ENCODE data around the gene LRRC47. TPM values are rescaled to one million over a fixed set of nuclear protein-coding genes. Genes with fewer than 3 reads are reported as not detected.

The LRRC47 gene
- polyA plus RNA-seq, 1 donor, result 65.1 TPM

DNA sequence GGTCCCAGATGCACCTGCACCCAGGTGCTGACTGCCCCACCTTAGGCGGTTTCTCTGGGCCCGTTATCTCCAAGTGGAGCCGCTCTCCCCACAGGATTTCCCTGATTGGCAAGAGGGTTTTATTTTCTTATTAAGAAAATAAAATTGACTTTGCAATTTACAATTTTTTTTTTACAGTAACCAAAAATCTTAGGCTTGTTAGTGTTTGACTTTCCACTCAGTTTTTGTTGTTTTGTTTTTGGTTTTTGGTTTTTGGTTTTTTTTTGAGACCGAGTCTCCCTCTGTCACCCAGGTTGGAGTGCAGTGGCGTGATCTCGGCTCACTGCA, 48.8 kb downstream of the LRRC47 start:
- DNase-seq, result no peak

DNA sequence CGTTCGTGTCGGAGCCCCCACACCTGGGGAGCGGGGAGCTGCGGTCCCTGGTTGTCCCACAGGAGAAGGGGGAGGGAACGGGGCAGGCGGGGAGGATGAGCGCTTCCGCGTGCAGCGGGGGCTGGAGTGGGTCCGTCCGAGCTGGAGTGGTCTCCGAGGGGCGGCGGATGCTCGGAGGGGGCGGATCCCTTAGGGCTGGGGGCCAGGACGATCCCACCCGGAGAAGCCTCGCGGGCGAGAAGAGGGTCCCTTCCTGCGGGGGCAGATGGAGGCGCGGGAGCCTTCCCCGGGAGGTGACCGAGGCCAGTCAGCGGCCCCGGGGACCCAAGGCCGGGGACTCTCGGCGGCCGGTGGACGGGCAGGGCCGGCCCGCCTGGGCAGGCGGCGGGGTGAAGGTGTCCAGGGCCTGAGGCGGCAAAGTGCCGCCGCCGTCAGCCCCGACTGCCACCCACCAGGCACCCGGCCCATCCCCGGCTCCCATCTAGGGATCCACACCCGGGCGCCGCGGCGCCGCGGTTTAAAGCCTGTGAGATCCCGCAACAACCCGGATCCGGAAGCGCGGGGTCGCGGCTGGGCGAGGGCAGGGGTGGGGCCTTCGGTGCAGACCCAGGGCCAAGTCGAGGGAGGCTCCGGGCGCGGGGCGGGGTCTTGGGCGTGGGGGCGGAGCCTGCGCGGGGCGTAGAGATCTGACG, 49.3 kb downstream of the LRRC47 start:
- DNase-seq, result peak; percentile 81

DNA sequence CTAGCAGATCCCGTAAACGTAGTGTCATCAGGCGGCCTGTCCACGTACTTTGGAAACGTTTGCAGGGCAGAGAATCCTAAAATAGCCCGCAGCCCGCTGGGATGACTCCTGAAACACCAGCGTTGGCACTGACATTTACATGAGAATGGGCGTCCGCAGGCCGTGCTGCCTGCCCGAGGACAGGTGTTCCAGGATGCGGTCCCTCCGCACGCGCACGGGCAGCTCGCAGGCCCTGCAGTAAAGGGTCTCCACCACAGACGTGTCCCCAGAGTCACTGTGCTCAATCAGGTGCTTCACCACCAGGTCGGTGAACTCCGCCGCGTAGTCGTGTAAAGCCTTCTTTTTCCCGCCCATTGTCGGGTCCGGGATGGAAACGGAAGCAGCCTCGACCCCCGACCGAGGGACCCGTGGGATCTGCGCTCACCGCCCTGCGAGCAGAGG, 49.9 kb downstream of the LRRC47 start:
- DNase-seq, result no peak

DNA sequence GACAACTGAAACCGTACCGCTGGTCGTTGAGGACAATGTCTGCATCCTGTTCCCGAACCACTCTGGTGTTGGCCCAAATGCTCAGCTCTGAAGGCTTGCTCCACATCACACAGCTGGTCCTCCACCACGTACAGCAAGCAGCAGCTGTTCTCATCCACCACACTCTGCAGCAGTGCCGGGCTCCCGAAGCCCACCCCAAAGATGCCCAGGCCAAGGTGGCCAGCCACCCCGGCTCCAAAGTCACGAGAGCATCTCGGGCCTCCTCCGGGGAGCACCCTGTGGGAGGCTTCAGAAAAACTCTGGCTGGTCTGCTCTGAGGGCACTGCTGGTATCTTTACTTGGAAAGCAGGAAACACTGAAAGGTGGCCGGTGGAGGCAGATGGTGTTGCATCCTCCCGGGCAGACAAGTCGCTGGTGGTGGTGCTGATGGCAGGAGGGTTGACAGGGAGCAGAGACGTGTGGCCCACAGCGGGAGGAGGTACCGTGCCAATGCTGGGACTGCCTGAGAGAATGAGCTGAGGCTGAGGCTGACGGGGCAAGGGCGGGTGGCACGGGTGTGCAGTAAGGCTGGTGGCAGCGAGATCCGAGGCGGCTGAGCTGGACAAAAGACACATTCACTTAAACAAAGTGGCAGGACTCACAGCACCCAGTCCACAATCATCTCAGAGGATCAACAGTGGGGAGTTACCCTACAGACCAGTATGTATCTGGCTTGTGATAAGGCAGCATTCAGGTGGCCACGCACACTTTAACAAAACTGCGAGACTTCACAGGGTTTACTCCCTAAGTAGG, 50.5 kb downstream of the LRRC47 start:
- no peak for DNase-seq

DNA sequence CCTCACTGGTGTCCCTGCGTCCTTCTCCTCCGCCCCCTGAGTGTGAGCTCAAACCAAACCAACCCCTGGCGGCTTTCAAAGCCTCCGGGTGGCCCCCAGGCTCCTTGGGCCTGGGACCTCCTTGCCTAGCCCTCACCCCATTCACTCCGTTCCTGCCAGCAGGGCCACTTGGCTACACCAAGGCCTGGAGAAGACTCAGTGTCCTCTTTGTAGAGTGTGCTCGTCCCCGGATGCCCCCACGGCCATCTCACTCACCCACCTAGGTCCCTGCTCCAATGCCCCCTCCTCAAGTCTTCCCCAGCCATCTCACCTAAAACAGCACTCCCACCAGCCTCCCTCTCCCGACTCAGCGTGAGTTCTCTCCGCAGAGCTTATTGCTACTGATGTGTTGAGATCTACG, 51.2 kb downstream of the LRRC47 start:
- DNase-seq, result no peak

DNA sequence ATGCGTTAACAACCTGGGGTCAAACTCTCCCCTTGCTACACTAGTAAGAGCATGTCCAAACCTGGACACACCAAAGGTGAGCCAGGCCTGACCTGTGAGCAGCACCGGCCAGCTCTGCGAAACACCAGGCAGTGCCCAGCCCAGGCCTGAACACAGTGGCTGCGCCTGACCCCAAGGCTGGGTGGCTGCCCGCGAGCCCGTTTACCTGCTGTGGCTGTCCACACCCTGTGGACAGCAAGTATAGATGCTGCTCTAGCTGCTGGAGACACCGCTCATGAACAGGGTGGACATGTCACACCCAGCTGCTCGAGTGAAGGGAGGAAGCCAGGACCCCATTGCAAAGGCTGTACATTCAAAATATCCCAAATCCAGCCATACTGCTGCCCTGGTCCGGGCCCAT, 51.7 kb downstream of the LRRC47 start:
- no peak for DNase-seq

DNA sequence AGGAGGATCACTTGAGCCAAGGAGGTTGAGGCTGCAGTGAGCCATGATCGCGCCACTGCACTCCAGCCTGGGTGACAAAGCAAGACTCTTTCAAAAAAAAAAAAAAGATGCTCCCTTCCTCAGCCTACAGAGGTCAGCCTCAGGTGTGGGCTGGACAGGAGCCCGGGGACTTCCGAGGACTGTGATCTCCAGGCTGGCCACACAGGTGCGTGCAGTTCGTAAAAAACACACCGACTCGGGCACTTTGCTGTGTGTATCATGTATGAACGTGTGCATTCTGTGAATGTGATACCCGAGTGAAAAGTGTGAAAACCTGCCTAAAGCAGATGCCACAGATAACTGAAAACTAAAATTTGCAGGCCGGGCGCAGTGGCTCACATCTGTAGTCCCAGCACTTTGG, 52.5 kb downstream of the LRRC47 start:
- no peak for DNase-seq

DNA sequence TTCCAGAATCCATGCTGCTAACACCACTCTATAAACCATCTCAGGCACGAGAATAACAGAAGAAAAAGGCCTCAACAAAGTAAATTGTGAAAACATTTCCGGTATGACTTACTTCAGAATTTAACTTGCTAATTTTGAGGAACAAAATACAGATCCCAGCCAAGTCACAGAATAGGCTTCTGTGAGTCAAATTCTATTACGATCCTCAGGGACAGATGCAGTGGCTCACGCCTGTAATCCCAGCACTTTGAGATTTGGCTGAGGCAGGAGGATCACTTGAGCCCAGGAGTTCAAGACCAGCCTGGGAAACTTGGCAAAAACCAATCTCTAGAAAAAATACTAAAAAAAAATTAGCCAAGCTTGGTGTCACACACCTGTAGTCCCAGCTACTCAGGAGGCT, 52.9 kb downstream of the LRRC47 start:
- DNase-seq, result no peak

DNA sequence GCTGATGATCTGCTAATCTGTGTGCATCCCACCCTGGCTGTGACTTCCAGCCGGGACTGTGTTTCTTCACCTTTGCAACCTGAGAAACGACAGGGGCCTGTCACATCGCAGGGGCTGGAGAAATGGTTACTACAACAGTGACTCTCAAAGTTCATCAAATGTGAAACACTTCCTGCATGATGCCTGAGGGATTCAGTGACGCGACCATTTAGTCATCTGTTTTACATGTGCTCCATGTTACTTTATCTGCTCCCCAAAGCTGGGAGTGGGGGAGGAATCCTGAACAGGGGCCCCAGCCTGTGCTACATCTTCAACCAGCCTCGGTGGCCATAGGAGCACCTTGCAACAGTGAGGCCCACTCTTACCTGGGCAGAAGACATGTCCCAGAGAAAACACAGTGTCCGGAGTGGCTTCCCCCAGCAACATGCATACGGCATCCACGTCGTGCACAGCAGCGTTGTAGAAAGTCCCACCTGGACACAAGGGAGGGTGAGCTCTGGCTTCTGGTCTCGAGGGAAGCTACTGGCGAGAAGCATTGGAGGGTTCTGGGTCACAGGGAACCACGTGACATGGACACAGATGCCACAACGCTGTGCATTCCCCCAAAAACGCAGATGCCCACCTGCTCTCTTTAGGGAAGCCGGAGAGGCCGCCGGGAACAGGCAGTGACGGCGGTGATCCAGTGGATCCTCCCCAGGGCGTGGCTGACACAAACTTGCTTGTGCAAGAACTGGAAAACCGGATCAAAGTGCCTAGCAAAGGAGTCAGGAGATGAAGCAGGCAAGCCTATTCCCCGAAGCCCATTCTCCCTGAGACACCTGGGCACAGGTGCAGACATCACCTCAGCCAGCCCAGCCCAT, 53.6 kb downstream of the LRRC47 start:
- no peak for DNase-seq

DNA sequence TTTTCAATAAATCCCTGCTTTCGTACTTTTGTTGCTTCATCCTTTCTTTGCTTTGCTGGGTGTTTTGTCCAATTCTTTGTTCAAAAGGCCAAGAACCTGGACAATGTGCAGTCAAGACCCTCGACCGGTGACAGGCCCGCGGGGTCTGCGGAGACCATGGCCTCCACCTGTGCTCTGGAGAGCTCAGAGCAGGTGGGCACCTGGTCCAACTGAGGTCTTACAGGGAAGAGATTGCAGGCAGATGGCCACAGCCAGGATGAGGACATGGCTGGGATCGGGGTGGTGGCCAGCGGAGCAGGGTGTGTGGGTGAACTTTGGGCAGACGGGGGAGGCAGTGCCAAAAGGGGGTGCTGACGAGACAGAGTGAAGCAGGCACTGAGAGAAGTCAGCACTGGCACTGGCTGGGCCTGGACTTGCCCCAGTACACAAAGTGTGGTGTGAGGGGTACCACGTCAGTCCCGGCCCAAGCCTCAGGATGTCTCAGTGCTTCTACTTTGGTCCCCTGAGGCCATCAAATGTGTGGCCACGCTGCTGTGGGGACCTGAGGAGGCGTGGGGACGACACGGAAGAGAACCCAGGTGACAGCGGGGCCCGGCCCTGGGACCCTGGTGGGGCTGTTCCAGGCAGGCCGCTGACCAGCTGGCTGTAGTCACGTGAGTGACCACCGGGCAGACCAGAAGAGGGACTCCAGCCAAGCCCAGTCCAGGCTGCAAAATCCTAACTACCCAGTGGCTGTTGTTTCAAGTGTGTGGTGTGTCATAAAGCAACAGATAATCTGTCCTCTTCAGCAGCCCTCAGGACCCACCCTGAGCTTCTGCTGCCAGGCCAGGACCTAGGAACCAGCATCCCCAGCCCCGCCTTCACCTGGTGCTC, 54.5 kb downstream of the LRRC47 start:
- no peak for DNase-seq

DNA sequence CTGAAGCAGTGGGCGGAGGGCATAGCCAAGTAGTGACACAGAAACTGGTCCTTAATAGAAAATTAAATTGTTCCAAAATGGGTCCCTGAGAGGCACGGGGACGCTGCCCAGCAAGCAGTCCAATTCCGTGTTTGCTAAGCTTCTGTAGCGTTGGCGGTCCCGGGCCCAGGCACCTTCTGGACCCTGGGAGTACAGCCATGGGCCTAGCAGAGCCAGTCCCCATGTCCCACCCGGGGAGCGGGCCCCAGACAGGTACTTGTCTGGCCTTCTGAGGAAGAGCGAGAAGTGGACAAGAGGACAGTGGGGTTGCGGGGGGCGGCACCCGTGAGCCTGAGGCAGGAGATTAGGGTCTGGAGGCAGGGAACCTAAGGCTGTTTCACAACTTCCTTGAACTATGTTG, 55.5 kb downstream of the LRRC47 start:
- no peak for DNase-seq

DNA sequence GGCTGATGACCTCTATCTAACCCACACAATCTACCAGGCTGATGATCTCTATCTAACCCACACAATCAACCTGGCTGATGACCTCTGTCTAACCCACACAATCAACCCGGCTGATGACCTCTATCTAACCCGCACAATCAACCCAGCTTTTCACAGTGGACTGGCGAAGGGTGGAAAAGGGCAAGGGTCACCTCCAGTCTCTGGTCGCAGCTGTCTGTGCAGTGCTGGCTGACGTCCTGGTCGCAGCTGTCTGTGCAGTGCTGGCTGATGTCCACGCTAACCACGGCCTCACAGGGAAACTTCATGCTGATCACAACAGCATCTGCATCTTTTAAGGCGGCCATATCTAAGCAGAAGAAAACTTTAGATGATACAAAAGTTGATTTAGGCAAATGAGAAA, 56.3 kb downstream of the LRRC47 start:
- no peak for DNase-seq

DNA sequence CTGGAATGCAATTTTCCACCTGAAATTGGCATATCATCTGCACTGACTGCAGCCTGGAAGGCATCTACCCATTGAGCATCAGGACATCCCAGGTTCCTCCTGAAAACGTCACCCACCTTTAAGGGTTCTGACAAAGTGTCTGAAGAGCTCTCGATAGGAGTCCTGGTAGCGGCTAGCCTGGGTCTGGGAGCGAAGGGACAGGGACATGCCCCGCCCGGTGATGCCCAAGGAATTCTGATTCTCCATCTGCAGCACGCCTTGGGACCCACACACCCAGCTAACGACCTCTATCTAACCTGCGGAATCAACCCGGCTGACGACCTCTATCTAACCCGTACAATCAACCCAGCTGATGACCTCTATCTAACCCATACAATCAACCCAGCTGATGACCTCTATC, 57.4 kb downstream of the LRRC47 start:
- no peak for DNase-seq

DNA sequence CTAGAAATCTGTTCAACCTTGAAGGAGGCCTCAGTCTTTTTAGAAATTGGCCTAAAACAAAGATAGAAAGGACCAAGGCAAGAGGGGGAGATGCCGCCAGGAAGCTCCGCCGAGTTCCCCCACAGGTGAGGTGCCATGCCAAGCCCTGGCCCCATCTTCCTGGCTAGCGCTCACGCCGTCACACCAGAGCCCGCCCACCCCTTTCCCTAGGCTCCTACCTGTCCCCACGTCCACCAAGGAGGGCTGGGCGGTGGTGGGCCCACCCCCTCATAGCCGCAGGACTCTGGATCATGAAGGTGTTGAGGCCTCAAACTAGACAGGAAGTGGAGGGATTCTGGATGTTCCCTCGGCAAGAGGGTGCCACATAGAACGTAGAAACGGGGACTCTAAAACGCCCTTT, 59.6 kb downstream of the LRRC47 start:
- DNase-seq, result no peak

DNA sequence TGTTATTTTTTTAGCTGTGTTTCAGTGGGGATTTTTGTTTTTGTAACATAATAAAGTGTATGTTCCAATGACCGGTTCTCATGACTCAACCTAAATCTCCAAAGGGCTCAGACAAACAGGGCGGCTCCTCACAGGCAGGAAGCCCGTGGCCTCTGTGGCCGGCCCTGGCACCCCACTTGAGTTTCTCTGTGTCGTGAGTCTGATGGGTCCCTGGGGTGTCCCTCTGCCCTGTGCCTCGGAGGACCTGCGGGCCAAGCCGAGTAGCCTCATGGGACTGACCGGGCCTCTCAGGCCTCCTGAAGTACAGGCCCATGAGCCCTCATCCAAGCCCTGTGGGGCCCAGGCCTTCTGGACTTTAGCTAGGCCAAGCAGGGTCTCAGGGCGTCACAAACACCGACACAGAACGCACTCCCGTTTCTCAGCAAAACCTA, 60.2 kb downstream of the LRRC47 start:
- no peak for DNase-seq

DNA sequence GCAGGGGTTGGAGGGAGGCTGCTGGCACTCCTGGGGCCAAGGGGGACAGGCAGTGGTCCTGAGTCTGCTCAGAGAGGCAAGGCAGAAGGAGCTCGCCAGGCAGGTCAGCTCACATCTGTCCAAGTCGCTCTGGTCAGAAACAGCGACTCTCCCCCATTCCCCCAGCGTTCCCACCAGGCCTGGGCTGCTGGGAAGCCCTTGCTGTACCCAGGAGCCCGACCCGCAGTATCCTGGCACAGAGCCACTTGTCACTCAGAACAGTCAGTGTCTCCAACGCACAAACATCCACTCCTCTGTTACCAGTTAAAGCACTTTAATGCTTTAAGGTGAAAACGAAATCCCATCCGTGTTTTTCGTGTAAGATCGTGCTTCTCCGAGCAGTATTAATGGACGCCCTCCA, 60.6 kb downstream of the LRRC47 start:
- DNase-seq, result no peak

DNA sequence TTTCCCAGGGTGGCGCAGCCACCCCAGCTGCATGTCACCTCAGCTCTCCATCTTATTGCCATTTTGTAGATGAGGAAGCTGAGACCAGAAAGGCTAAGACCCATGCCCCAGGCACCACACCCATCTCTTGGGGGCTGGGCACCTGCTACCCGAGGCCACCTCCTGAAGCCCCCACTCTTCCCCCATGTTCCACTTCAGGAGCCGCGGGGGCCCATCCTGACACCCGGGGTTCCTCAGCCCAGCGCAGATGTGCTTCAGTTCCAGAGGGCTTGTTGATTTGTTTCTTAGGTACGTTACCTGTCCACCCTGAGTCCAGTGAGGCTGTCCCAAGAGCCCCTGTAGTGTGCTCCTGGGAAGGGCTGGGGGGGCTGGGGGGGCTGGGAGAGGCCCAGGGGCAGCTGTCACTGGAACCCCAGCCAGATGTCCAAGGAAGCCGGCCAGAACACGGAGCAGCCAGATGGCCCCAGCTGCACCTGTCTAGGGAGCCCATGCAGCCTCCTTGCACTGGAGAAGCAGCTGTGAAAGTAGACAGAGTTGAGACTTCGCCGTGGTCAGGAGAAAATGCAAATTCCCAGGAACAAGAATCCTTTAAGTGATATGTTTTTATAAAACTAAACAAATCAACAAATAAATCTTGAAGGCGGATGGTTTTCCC, 61.1 kb downstream of the LRRC47 start:
- DNase-seq, result no peak

DNA sequence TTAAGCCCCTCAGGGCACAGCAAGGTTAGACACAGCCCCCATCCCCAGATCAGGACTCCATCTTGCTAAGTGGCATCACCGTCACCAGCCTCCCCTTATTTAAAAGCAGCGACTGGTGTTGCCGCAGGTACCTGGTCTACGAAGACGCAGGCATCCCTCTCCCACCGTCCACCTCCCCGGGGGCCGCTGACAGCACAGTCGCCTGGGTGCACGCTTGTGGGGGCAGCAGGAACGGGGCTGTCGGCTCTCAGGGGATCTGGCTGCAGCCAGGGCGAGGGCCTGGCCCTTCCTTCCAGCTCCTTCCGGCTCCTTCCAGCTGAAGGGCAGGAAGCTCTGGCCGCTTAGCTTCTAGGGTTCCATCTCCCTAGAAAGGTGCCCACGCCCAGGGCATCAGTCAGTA, 61.7 kb downstream of the LRRC47 start:
- DNase-seq, result no peak

DNA sequence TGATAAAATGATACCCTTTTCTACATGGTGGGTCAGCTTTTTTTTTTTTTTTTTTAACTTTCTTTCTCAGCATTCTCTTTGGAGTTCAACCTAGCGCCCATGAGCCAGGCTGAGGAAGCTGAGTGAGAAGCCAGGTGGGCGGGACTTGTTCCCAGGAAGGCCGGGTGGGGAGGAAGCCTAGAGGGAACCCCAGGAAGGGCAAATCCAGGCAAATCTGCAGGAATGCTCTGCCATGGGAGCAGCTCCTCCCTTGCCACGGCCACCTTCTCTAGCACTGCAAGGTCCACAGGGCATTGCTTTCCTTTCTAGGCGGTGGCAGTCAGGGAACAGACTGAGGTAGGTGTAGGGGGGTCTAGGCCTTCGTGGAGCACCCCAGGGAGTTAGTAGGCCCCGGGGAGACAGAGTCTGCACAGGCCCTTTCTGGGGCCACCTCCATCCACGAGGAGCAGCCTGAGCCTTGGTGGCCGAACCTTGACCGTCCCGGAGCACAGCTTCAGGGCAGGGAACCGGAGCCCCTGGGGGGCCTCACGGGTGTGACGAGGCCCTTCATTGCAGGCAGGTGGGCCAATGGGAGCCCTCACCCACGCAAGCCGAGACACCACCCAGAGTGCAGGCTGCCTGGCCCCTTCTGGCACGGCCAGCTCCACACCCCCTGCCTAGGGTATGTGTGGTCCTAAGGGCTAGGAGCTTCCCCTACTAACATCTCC, 62.3 kb downstream of the LRRC47 start:
- no peak for DNase-seq

DNA sequence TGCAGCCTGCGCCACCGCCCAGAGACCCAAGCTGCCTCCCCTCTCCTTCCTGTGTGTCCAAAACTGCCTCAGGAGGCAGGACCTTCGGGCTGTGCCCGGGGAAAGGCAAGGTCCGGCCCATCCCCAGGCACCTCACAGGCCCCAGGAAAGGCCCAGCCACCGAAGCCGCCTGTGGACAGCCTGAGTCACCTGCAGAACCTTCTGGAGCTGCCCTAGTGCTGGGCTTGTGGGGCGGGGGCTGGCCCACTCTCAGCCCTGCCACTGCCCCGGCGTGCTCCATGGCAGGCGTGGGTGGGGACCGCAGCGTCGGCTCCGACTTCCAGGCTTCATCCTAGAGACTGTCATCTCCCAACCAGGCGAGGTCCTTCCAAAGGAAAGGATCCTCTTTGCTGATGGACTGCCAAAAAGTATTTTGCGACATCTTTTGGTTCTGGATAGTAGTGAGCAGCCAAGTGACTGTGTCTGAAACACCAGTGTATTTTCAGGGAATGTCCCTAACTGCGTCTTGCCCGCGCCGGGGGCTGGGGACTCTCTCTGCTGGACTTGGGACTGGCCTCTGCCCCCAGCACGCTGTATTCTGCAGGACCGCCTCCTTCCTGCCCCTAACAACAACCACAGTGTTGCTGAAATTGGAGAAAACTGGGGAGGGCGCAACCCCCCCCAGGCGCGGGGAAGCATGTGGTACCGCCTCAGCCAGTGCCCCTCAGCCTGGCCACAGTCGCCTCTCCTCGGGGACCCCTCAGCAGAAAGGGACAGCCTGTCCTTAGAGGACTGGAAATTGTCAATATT, 63.0 kb downstream of the LRRC47 start:
- DNase-seq, result no peak

All from left kidney (tissue), 2 donors.